ENCODE data around the gene PRPS1.
"Not testable (repeated sequence)": the region's sequence is repeated elsewhere in the genome, so short reads cannot be mapped to it uniquely, and the experiment has no call there.

Gene PRPS1

GRCh38 chrX:107675823-107676555, 47.7 kb downstream of the PRPS1 start:
- DNase-seq: peak; percentile 20

GRCh38 chrX:107676559-107677378, 48.5 kb downstream of the PRPS1 start:
- DNase-seq: peak; percentile 76

- DNase-seq: no peak
These were observed 49.2 kb downstream of the PRPS1 start for GRCh38 chrX:107677501-107677901.

GRCh38 chrX:107677909-107678308, 49.6 kb downstream of the PRPS1 start:
- DNase-seq: no peak

DNA sequence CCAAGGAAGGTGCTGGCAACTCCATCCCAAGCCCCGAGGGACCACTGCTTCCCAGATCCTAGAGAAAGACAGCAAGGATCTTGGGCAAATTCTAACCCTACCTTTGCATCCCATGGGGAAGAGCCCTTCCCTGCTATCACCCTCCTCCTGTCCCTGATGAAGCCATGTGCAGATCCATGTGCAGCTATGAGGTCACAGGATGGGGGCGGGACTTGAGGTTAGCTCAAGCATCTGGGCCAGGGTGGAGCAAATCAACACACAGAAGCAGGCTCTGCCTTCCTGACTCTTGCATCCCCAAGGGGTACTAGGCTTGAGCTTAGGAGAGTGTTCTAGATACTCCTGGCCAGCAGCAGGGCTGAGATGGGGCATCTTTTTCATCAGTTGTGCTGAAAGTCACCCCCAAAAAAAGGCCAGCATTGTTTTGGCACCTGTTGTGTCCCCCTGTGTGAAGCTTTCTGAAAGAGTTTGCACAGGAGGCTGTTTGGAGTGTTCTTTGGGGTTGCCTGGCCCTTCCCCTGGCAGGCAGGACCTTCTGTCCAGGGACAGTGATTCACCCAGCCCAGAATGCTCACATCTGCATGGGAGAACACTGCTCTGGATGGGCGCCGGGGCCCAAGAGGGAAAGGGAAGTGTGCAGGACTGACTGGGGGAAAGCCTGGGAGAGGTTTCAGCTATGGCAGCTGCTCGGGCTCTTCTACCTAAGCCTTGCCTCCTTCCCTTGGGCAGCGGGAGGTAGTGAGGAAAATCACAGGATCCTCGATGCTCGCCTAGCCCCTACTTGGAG, 50.8 kb downstream of the PRPS1 start:
- no peak for DNase-seq

GRCh38 chrX:107682256-107682655, 53.9 kb downstream of the PRPS1 start:
- no peak for DNase-seq

DNA sequence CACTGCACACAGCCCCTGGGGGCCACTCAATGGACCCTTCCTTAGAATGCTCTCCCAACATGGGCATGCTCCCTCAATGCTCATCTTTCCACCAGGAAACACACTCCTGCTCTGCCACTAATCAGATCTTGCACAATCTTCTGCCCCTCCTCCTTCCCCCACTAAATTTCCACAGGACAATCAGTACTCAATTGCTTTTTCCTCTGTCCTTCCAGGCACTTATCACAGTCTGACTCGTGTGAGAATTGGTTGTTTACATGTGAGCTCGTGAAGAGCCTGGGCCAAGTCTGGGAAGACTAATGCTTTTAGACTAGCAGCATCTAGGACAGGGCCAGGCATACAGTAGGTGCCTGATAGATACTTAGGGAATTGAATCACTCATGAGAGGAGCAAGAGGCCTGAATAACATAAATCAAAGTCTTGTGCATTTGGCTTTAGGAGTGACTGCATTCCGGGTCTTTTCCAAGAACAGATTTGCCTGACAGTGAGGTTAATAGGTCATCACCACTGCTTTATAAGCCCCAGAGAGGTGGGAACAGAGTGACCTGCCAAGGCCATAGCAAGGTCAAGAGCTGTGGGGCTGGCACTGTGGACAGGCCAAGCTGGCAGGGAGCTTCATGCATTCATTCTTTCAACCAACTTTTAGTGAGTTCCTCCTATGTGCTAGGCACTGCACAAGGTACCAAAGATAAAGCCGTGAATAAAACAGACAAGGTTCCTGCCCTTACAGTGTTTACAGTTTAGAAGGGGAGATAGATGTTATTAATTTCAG, 55.0 kb downstream of the PRPS1 start:
- no peak for DNase-seq

- no peak for DNase-seq
These were observed 55.6 kb downstream of the PRPS1 start for GRCh38 chrX:107683931-107684330.

- DNase-seq: no peak
These were observed 56.7 kb downstream of the PRPS1 start for GRCh38 chrX:107684956-107685385.

DNA sequence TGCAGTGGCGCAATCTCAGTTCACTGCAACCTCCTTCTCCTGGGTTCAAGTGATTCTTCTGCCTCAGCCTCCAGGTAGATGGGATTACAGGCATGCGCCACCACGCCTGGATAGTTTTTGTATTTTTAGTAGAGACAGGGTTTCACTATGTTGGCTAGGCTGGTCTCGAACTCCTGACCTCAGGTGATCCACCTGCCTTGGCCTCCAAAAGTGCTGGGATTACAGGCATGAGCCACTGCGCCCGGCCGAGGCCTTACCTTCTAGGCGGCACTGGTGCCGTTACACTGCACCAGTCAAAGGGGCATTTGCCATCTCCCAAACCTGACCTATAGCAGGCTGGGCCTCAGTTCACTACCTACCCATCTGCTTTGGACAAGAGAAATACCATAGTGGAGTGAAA, 57.3 kb downstream of the PRPS1 start:
- DNase-seq: not testable (repeated sequence)

DNA sequence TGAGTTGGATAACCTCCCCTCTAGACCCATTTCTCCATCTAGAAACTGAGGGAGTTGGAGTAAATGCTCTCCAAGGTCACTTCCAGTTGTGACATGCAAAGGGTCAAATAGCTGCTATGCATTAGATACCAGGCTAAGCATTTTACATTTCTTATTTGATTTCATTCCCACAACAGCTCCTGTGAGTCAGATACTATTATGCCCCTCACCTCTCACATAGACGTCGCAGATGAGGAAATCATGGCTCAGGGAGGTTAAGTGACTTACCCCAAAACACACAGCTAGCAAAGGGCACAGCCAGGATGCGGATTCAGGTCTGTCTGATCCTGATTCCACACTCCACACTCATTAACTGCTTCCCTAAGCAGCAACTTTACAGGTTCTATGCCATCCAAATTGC, 57.7 kb downstream of the PRPS1 start:
- no peak for DNase-seq

DNA sequence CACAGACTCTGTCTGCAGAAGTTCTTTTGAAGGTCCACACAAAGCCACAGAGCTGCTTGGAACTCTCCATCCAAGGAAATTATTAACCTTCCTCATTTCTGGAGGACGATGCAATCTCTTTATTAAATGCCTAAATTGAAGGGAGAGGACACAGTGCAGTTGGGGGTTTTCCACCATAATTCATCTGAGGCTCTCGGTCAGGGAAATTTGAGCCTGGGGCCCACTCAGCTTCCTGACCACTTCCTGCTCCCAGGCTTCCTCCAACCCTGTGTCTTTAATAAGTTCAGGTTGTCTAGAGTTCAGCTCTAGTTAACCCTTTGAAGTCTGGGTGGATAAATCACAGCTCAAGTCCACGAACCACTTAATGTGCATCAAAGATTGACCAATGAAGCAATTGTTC, 58.5 kb downstream of the PRPS1 start:
- DNase-seq: no peak

DNA sequence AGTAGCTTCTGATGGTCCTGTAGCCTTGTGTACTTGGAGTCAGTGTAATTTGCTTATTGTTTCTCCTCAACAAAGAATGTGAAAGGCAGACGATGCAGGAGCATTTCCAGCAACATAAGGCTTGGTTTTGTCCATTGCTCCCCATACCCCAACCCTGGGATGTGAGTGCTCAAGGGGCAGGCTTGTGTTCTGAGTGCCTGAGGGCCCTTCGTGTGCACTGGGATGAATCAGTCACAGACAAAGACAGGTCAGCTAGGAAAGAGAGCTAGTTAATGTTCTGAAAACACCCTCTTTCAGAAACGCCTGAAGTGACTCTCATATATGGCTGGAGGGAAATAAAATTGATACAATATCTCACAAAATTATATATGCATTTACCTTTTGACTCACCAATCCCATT, 59.1 kb downstream of the PRPS1 start:
- DNase-seq: no peak

DNA sequence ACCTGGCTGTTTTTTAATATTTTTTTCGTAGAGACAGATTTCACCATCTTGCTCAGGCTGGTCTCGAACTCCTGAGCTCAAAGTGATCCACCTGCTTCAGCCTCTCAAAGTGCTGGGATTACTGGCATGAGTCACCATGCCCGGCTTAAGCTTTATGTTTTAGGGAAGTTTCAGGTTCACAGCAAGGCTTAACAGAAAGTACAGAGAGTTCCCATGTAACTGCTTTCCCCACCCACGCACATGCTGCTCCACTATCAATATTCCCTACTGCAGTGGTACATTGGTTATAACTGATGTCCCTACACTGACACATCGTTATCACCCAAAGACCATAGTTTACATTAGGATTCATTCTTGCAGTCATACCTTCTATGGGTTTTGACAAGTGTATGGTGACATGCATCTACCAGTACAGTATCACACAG, 62.7 kb downstream of the PRPS1 start:
- no peak for DNase-seq

DNA sequence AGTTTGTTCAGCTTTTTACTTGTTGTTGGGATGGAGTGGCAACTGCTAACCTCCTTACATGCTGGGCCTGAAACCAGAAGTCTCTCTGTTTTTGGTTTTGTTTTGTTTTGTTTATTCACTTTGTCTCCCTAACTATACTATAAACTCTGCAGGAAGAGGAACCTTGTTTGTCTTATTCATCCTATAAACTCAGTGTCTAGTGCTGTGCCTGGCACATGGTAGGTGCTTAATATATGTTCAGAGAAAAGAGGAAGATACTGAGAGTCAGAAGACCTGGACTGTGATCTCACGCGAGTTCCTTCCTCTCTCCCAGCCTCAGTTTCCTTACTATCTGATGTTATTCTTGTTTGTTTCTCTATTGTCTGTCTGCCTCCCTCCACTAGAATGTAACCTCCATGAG, 71.3 kb downstream of the PRPS1 start:
- DNase-seq: no peak

- no peak for DNase-seq
These were observed 72.0 kb downstream of the PRPS1 start for GRCh38 chrX:107700317-107700774.

All from NCI-H2171 (cell line).